ENCODE measurements around the gene PSMC6. TPM values are rescaled to one million over a fixed set of nuclear protein-coding genes. Genes with fewer than 3 reads are reported as not detected.

PSMC6 gene
- total RNA-seq, 2 experiments from 2014 or later = 85.4 to 98.3 TPM

Other genes with a start within 250 kb of the PSMC6 start
- 13.8 and 21.6 TPM in 2 replicates for gene TXNDC16, start 154.7 kb upstream of the PSMC6 start, total RNA-seq (2014; rRNA removed; shearing (Covaris generic))
- 26.5 and 27.5 TPM in 2 replicates for gene TXNDC16, start 154.7 kb upstream of the PSMC6 start, total RNA-seq (2022)
- gene GPR137C, start 154.4 kb upstream of the PSMC6 start, total RNA-seq (2014; rRNA removed; shearing (Covaris generic)) = 1.1 TPM in 2 replicates
- gene GPR137C, start 154.4 kb upstream of the PSMC6 start, total RNA-seq (2022) = 3.2 and 3.9 TPM in 2 replicates
- 35.2 and 43.7 TPM in 2 replicates for gene ERO1A, start 11.6 kb upstream of the PSMC6 start, total RNA-seq (2014; rRNA removed; shearing (Covaris generic))
- gene ERO1A, start 11.6 kb upstream of the PSMC6 start, total RNA-seq (2022) = 63.6 and 71.5 TPM in 2 replicates
- 4.7 and 7.6 TPM in 2 replicates for gene STYX, start 23.0 kb downstream of the PSMC6 start, total RNA-seq (2014; rRNA removed; shearing (Covaris generic))
- 12.5 and 15.9 TPM in 2 replicates for gene STYX, start 23.0 kb downstream of the PSMC6 start, total RNA-seq (2022)
- 13.3 and 15.5 TPM in 2 replicates for gene GNPNAT1, start 84.4 kb downstream of the PSMC6 start, total RNA-seq (2014; rRNA removed; shearing (Covaris generic))
- 29.1 and 29.3 TPM in 2 replicates for gene GNPNAT1, start 84.4 kb downstream of the PSMC6 start, total RNA-seq (2022)
- not detected in 2 replicates for gene FERMT2, start 243.8 kb downstream of the PSMC6 start, total RNA-seq (2014; rRNA removed; shearing (Covaris generic))
- gene FERMT2, start 243.8 kb downstream of the PSMC6 start, total RNA-seq (2022) = not detected in 2 replicates